DMS53 treated with DMSO at 0.1 percent for 48 hours (cell line): Measurements from ENCODE around the gene KLRC1.
"Not testable (repeated sequence)": the region's sequence is repeated elsewhere in the genome, so short reads cannot be mapped to it uniquely, and the experiment has no call there.

Experiments
- DNase-seq: peaks from one replicate; lab custom pipeline; 2025; ENCODE audit not compliant: unreplicated experiment; lab: John Stamatoyannopoulos, UW

KLRC1 gene

GRCh38 chr12:10422159-10422558, 31.0 kb downstream of the KLRC1 start:
- DNase-seq: not testable (repeated sequence)

GRCh38 chr12:10420334-10420733, 32.8 kb downstream of the KLRC1 start, which contains the start of gene KLRC3:
Gene KLRC3 (minus strand): TSS chr12:10420595. CDS start chr12:10420550, 45 bp downstream.
- DNase-seq: peak; percentile 76

GRCh38 chr12:10409392-10409791, 43.8 kb downstream of the KLRC1 start, which contains the start of gene KLRC4:
Gene KLRC4 (minus strand): TSS chr12:10409757. CDS start chr12:10409575, 182 bp downstream.
- peak; percentile 99 for DNase-seq

GRCh38 chr12:10408842-10409241, 44.3 kb downstream of the KLRC1 start:
- DNase-seq: peak; percentile 73

GRCh38 chr12:10406725-10407124, 46.5 kb downstream of the KLRC1 start:
- no peak for DNase-seq

GRCh38 chr12:10405294-10405693, 47.9 kb downstream of the KLRC1 start:
- no peak for DNase-seq

GRCh38 chr12:10404798-10405197, 48.4 kb downstream of the KLRC1 start:
- no peak for DNase-seq

- DNase-seq: no peak
These were observed 52.3 kb downstream of the KLRC1 start for GRCh38 chr12:10400829-10401228.

GRCh38 chr12:10398168-10398567, 55.0 kb downstream of the KLRC1 start:
- DNase-seq: no peak

GRCh38 chr12:10397296-10397695, 55.9 kb downstream of the KLRC1 start:
- peak; percentile 71 for DNase-seq

GRCh38 chr12:10396176-10396575, 57.0 kb downstream of the KLRC1 start:
- DNase-seq: not testable (repeated sequence)
